HepG2 (cell line): ENCODE measurements around the gene MTURN.

Experiments used
- CBX2 ChIP-seq, 2 experiments: fragments of 200-600 bp in 1 of 2; sonication (generic); formaldehyde crosslinking in 1 of 2; IDR thresholded peaks; 2 replicates each; pipeline versions ENCODE4 v1.7.0 to v1.8.1; 2018 to 2022; ENCODE audit warnings: low read depth in 2 of 2, low read length in 1 of 2, mild to moderate bottlenecking in 1 of 2, missing genetic modification reagents in 1 of 2
- CTCF ChIP-seq: sonication (generic); formaldehyde crosslinking; IDR thresholded peaks from 2 replicates; pipeline ENCODE4 v1.5.0; 2020; ENCODE audit warnings: mild to moderate bottlenecking, missing genetic modification reagents, moderate library complexity
- DPF2 ChIP-seq: sonication (generic); formaldehyde crosslinking; IDR thresholded peaks from 2 replicates; pipeline ENCODE4 v1.4.0; 2020; ENCODE audit warnings: mild to moderate bottlenecking, low read depth, missing genetic modification reagents, borderline replicate concordance
- EP300 ChIP-seq, 3 experiments: sonication (generic) in 1 of 3; formaldehyde crosslinking in 1 of 3; IDR thresholded peaks; 2 replicates each; pipeline versions ENCODE4 v1.5.1 to v1.6.1; 2011 to 2020; ENCODE audit warnings: low read depth in 2 of 3, low read length in 2 of 3, borderline replicate concordance in 1 of 3, improper control_type of control experiment in 1 of 3, mild to moderate bottlenecking in 1 of 3, missing genetic modification reagents in 1 of 3, moderate library complexity in 1 of 3
- HMGXB4 ChIP-seq, 2 experiments: sonication (generic) in 1 of 2; formaldehyde crosslinking in 1 of 2; IDR thresholded peaks; 2 replicates each; pipeline versions ENCODE4 v1.4.0 to v1.6.1; 2018 to 2020; ENCODE audit warnings: missing genetic modification reagents in 2 of 2, borderline replicate concordance in 1 of 2, low read depth in 1 of 2, mild to moderate bottlenecking in 1 of 2, missing biosample characterization in 1 of 2
- RELA ChIP-seq: sonication (generic); formaldehyde crosslinking; IDR thresholded peaks from 2 replicates; pipeline ENCODE4 v1.4.0; 2020; ENCODE audit warnings: missing genetic modification reagents
- TBX3 ChIP-seq: fragments of 450-650 bp; IDR thresholded peaks from 2 replicates; pipeline ENCODE4 v1.6.1; 2017; ENCODE audit warnings: antibody characterized with exemption, mild to moderate bottlenecking, inconsistent platforms, borderline replicate concordance
- TGIF2 ChIP-seq: IDR thresholded peaks from 2 replicates; pipeline ENCODE4 v1.6.1; 2016; ENCODE audit warnings: control low read depth, missing compliant biosample characterization
- ZNF441 ChIP-seq: sonication (generic); formaldehyde crosslinking; IDR thresholded peaks from 2 replicates; pipeline ENCODE4 v1.7.0; 2021; ENCODE audit warnings: missing genetic modification reagents, borderline replicate concordance
- TF ChIP-seq, protein P1 (sequence below): sonication (generic); formaldehyde crosslinking; IDR thresholded peaks from 2 replicates; pipeline ENCODE4 v1.9.0; 2021; ENCODE audit warnings: missing genetic modification reagents, borderline replicate concordance

GRCh38 chr7:30147785-30148184, 13.0 kb downstream of the MTURN start:
- TF ChIP-seq CTCF (CRISPR knock-in tag) (no peak), TGIF2 (CRISPR knock-in tag) (no peak), EP300 (IDR thresholded peaks at IDR 0.05; ENCODE audit: low read depth in 2 of 2, low read length in 2 of 2) (no peak), EP300 (CRISPR knock-in tag; IDR thresholded peaks at IDR 0.05; ENCODE audit: borderline replicate concordance) (no peak), CBX2 (IDR thresholded peaks at IDR 0.05; ENCODE audit: low read depth, low read length) (no peak), CBX2 (CRISPR knock-in tag; IDR thresholded peaks at IDR 0.05; ENCODE audit: low read depth) (no peak), ZNF441 (CRISPR knock-in tag) (no peak), DPF2 (no peak), RELA (CRISPR knock-in tag) (no peak), TBX3 (no peak), HMGXB4 (CRISPR knock-in tag; IDR thresholded peaks at IDR 0.05; ENCODE audit: borderline replicate concordance in 1 of 2, low read depth in 1 of 2) (no peak)
- TF ChIP-seq, protein P1, sequence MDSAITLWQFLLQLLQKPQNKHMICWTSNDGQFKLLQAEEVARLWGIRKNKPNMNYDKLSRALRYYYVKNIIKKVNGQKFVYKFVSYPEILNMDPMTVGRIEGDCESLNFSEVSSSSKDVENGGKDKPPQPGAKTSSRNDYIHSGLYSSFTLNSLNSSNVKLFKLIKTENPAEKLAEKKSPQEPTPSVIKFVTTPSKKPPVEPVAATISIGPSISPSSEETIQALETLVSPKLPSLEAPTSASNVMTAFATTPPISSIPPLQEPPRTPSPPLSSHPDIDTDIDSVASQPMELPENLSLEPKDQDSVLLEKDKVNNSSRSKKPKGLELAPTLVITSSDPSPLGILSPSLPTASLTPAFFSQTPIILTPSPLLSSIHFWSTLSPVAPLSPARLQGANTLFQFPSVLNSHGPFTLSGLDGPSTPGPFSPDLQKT (CRISPR knock-in tag) = no peak
